Measurements from ENCODE around the gene PDE4C.

The PDE4C gene

GRCh38 chr19:18185538-18185937 is 40.7 kb downstream of the PDE4C start:
- TF ChIP-seq POLR2AphosphoS5 (IDR thresholded peaks at IDR 0.05; ENCODE audit: low read depth, low read length) (no peak), SIN3A (IDR thresholded peaks at IDR 0.05; ENCODE audit: borderline replicate concordance, insufficient read depth, low read length) (no peak), FOXP2 (optimal IDR thresholded peaks at IDR 0.05; ENCODE audit: borderline replicate concordance, extremely low read depth, extremely low read length, insufficient read depth) (no peak), REST (IDR thresholded peaks at IDR 0.05; ENCODE audit: insufficient read depth in 1 of 2, low read depth in 2 of 2, low read length in 2 of 2) (no peak), TAF1 (IDR thresholded peaks at IDR 0.05; ENCODE audit: borderline replicate concordance, insufficient read depth, low read length) (no peak)

- no peak for TF ChIP-seq FOXP2 (optimal IDR thresholded peaks at IDR 0.05; ENCODE audit: borderline replicate concordance, extremely low read depth, extremely low read length, insufficient read depth)
- no peak for TF ChIP-seq SIN3A (IDR thresholded peaks at IDR 0.05; ENCODE audit: borderline replicate concordance, insufficient read depth, low read length)
- TF ChIP-seq POLR2AphosphoS5 (IDR thresholded peaks at IDR 0.05; ENCODE audit: low read depth, low read length) = no peak
- TF ChIP-seq REST (IDR thresholded peaks at IDR 0.05; ENCODE audit: insufficient read depth in 1 of 2, low read depth in 2 of 2, low read length in 2 of 2) = no peak
- TF ChIP-seq TAF1 (IDR thresholded peaks at IDR 0.05; ENCODE audit: borderline replicate concordance, insufficient read depth, low read length) = no peak
Measured at GRCh38 chr19:18183529-18183928, 42.7 kb downstream of the PDE4C start.

GRCh38 chr19:18179957-18180356 is 46.3 kb downstream of the PDE4C start:
- TF ChIP-seq REST (IDR thresholded peaks at IDR 0.05; ENCODE audit: insufficient read depth in 1 of 2, low read depth in 2 of 2, low read length in 2 of 2) (no peak), FOXP2 (optimal IDR thresholded peaks at IDR 0.05; ENCODE audit: borderline replicate concordance, extremely low read depth, extremely low read length, insufficient read depth) (no peak), POLR2AphosphoS5 (IDR thresholded peaks at IDR 0.05; ENCODE audit: low read depth, low read length) (no peak), SIN3A (IDR thresholded peaks at IDR 0.05; ENCODE audit: borderline replicate concordance, insufficient read depth, low read length) (no peak), TAF1 (IDR thresholded peaks at IDR 0.05; ENCODE audit: borderline replicate concordance, insufficient read depth, low read length) (no peak)

- TF ChIP-seq POLR2AphosphoS5 (IDR thresholded peaks at IDR 0.05; ENCODE audit: low read depth, low read length) (no peak), TAF1 (IDR thresholded peaks at IDR 0.05; ENCODE audit: borderline replicate concordance, insufficient read depth, low read length) (no peak), SIN3A (IDR thresholded peaks at IDR 0.05; ENCODE audit: borderline replicate concordance, insufficient read depth, low read length) (no peak), REST (IDR thresholded peaks at IDR 0.05; ENCODE audit: insufficient read depth in 1 of 2, low read depth in 2 of 2, low read length in 2 of 2) (no peak), FOXP2 (optimal IDR thresholded peaks at IDR 0.05; ENCODE audit: borderline replicate concordance, extremely low read depth, extremely low read length, insufficient read depth) (no peak)
Measured at GRCh38 chr19:18176367-18177310, 49.6 kb downstream of the PDE4C start.
